SU-DHL-6 (cell line): ENCODE data around the gene RGS19.

Source experiments
- H2AFZ ChIP-seq: fragments of 200-600 bp; sonication (generic); 2 replicates; pipeline ENCODE4 v1.6.1; 2014; ENCODE audit warnings: low read depth, mild to moderate bottlenecking, moderate library complexity, mixed read lengths, antibody characterized with exemption, low read length; ENCODE audit not compliant: severe bottlenecking
- H3F3A ChIP-seq: fragments of 200-600 bp; shearing (Covaris generic); 2 replicates; pipeline ENCODE4 v1.6.0; 2016; ENCODE audit warnings: antibody characterized with exemption, mild to moderate bottlenecking; ENCODE audit not compliant: insufficient read depth
- H3K27ac ChIP-seq: fragments of 200-600 bp; sonication (generic); 2 replicates; pipeline ENCODE4 v1.5.1; 2016; ENCODE audit warnings: low read depth, mild to moderate bottlenecking, low read length, moderate library complexity, mixed read lengths
- H3K27me3 ChIP-seq: fragments of 200-600 bp; sonication (generic), shearing (Covaris generic); 2 replicates; pipeline ENCODE4 v1.6.0; 2014; ENCODE audit warnings: mild to moderate bottlenecking, low read length
- H3K36me3 ChIP-seq: fragments of 200-600 bp; sonication (generic); 2 replicates; pipeline ENCODE4 v1.6.1; 2014; ENCODE audit warnings: mild to moderate bottlenecking, low read length, mixed read lengths
- H3K4me2 ChIP-seq: fragments of 300-600, 200-600 bp; shearing (Covaris generic), sonication (generic); 2 replicates; pipeline ENCODE4 v1.6.0; 2014; ENCODE audit warnings: low read length, low read depth, mild to moderate bottlenecking; ENCODE audit not compliant: poor library complexity, severe bottlenecking
- H3K4me3 ChIP-seq: fragments of 200-600 bp; sonication (generic); 2 replicates; pipeline ENCODE4 v1.5.1; 2014; ENCODE audit warnings: antibody characterized with exemption, low read length, mild to moderate bottlenecking, mixed read lengths; ENCODE audit not compliant: insufficient read depth, poor library complexity, severe bottlenecking
- H3K79me2 ChIP-seq: fragments of 200-600 bp; sonication (generic); 2 replicates; pipeline ENCODE4 v1.6.1; 2014; ENCODE audit warnings: mild to moderate bottlenecking, low read length, moderate library complexity; ENCODE audit not compliant: insufficient read depth
- H3K9ac ChIP-seq: fragments of 200-600 bp; sonication (generic); 2 replicates; pipeline ENCODE4 v1.7.0; 2014; ENCODE audit warnings: mild to moderate bottlenecking, low read length
- H3K9me2 ChIP-seq: fragments of 200-600 bp; sonication (generic); replicated peaks from 2 replicates; pipeline ENCODE4 v1.6.1; 2014; ENCODE audit warnings: low read length; ENCODE audit not compliant: insufficient read depth
- H3K9me3 ChIP-seq: fragments of 200-600 bp; sonication (generic); 2 replicates; pipeline ENCODE4 v1.6.1; 2014; ENCODE audit warnings: low read length, mixed read lengths; ENCODE audit not compliant: insufficient read depth
- H4K20me1 ChIP-seq: fragments of 200-600 bp; sonication (generic); 2 replicates; pipeline ENCODE4 v1.6.1; 2014; ENCODE audit warnings: low read depth, mild to moderate bottlenecking, antibody characterized with exemption, low read length, moderate library complexity, mixed read lengths
- EZH2phosphoT487 ChIP-seq: fragments of 200-600 bp; sonication (generic), shearing (Covaris generic); conservative IDR thresholded peaks from 2 replicates; pipeline ENCODE4 v1.6.1; 2018; ENCODE audit warnings: mild to moderate bottlenecking, antibody characterized with exemption, low read length, moderate library complexity, mixed read lengths
- TF ChIP-seq, protein P1 (sequence below): fragments of 200-600 bp; sonication (generic); IDR thresholded peaks from one replicate; pipeline ENCODE4 v1.5.1; 2017; ENCODE audit warnings: antibody characterized with exemption, mild to moderate bottlenecking, low read length, moderate library complexity; ENCODE audit not compliant: insufficient read depth, poor library complexity, severe bottlenecking

The RGS19 gene

DNA sequence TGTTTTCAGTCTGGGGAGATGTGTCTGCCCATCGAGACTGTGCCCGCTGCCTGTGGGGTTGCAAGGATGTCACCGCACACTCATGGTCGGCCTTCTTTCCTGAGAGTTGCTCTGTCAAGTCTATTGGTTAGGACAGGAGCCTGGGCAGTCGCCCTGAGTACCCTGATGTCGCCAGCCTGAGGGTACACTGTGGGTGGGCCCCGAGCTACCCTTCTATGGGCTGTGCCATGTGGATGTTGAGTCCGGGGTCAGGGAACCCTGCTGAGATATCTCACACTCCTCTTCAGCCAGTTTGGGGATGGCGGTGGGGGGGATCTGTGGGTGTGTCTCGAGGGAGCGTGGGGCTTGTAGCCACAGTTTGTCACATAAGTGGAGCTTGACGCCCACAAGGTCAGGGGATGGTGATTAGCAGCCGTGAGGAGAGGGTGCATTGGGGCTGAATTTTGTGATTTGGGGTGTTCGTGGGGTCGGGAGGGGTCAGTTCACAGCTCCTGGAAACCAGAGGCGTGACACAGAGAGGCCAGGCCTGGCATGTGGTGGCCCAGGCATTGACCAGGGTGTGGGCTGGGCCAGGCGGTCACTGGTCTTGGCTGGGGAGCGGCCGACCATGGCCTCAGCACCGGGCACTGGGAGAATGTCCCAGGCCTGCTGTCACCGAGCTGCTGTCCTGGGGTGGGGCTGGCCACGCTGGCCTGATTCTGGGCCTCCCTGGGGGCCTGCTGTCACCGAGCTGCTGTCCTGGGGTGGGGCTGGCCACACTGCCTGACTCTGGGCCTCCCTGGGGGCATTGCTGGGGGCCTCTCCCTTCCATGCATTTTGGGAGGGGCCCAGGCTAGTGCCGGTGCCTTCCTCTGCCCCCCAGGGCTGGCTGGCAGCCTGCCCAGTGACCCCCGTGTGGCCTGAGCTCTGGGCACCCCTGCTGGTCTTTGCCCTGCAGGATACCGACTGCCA lies 29.7 kb upstream of the RGS19 start:
- H3K9me2 ChIP-seq, result no peaks in the 10 kb centered on the region
- H3K27ac ChIP-seq, result no peak overlapping the region
- H3K9ac ChIP-seq, result no peak overlapping the region
- H3F3A ChIP-seq, result no peaks in the 10 kb centered on the region
- no peaks in the 10 kb centered on the region for H3K9me3 ChIP-seq
- no peaks in the 10 kb centered on the region for H3K79me2 ChIP-seq
- no peaks in the 10 kb centered on the region for H3K27me3 ChIP-seq
- no peaks in the 10 kb centered on the region for H4K20me1 ChIP-seq
- H3K36me3 ChIP-seq, result no peaks in the 10 kb centered on the region
- H3K4me3 ChIP-seq, result no peak overlapping the region
- TF ChIP-seq EZH2phosphoT487, result no peak
- TF ChIP-seq, protein P1, sequence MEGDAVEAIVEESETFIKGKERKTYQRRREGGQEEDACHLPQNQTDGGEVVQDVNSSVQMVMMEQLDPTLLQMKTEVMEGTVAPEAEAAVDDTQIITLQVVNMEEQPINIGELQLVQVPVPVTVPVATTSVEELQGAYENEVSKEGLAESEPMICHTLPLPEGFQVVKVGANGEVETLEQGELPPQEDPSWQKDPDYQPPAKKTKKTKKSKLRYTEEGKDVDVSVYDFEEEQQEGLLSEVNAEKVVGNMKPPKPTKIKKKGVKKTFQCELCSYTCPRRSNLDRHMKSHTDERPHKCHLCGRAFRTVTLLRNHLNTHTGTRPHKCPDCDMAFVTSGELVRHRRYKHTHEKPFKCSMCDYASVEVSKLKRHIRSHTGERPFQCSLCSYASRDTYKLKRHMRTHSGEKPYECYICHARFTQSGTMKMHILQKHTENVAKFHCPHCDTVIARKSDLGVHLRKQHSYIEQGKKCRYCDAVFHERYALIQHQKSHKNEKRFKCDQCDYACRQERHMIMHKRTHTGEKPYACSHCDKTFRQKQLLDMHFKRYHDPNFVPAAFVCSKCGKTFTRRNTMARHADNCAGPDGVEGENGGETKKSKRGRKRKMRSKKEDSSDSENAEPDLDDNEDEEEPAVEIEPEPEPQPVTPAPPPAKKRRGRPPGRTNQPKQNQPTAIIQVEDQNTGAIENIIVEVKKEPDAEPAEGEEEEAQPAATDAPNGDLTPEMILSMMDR, result no peak
- no peak overlapping the region for H3K4me2 ChIP-seq
- H2AFZ ChIP-seq, result no peak overlapping the region

DNA sequence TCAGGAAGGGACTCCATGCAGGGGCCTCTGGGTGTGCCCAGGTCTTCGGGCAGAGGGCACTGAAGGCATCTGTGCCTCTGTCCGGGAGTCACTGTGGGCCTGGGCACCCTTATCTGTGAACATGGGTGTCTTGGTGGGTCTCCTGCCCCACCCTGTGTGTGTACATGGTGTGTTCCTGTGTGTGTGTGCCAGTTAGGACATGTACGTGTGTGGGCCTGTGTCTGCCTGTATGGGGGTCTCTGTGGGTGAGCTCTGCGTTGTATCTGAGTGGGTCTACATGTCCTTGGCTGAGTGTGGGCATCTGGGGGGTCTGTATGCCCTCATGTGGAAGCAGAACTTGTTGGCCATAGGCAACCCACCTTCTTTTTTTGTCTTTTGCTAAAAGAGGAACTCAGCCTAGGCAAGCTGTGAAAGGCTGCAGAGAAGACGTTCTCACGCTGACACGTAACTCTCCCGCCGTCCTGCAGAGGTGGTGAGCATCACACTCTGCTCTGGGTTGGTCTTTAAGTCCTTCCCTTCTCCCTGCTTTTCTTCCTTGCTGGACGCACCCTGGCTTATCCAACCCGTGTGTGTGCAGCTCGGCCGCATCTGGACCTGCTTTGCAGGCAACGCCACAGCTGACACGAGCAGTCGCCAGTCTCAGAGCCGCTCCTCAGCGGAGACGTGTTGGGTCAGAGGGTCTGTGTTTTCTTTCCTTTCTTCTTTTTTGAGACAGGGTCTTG lies 28.6 kb upstream of the RGS19 start:
- H2AFZ ChIP-seq, result no peak overlapping the region
- no peaks in the 10 kb centered on the region for H3K9me3 ChIP-seq
- H4K20me1 ChIP-seq, result no peaks in the 10 kb centered on the region
- no peak overlapping the region for H3K9ac ChIP-seq
- H3K4me2 ChIP-seq, result no peak overlapping the region
- TF ChIP-seq, protein P1, result no peak
- TF ChIP-seq EZH2phosphoT487, result no peak
- no peaks in the 10 kb centered on the region for H3K79me2 ChIP-seq
- no peak overlapping the region for H3K27ac ChIP-seq
- no peak overlapping the region for H3K4me3 ChIP-seq
- no peaks in the 10 kb centered on the region for H3F3A ChIP-seq
- no peaks in the 10 kb centered on the region for H3K27me3 ChIP-seq
- no peaks in the 10 kb centered on the region for H3K36me3 ChIP-seq
- no peaks in the 10 kb centered on the region for H3K9me2 ChIP-seq

DNA sequence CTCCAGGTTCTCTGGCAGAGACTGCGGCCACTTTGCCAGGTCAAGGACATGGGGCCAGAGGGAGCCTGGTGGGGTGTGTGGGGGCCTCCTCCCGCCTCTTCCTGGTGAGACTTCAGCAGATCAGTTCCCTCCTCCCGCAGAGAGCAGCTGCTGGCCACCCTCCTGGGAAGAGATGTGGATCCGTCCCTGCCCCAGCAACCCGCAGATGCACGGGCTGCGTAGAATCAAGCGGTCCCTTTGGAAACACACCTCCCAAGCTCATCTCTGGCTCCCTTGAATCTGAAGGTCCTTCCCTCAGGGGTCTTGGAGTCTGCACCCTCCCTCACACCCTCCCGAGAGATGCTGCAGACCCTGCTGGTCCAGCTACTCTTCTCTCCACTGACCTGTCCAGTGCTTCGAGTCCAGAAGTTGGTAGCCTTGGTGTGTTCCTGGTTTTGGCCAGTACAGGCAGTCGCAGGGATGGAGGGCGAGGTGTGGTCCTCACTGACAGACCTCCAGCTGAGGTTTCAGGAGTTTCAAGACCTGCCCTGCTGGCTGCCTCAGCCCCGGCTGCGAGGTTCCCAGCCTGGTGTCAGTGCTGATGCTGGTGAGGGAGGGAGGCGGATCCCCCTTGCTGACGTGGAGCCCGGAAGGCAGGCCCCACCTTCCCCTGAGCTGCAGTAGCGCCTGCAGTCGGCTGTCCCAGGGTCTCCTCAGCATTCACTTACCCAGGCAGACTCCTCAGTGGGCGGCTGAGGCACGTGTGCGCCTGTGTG lies 27.8 kb upstream of the RGS19 start, which contains the start of gene NPBWR2:
TSS of gene NPBWR2 (minus strand) at position 585 of the 755 bp plus-strand sequence. CDS start 734 bp downstream, outside the sequence.
- Histone ChIP-seq H3K9me2 (no peaks in the 10 kb centered on the region), H4K20me1 (no peaks in the 10 kb centered on the region), H3K27me3 (no peaks in the 10 kb centered on the region), H2AFZ (no peak within 1 kb of the TSS), H3K4me3 (no peak within 1 kb of the TSS), H3K79me2 (no peaks in the 10 kb centered on the region), H3K9me3 (no peaks in the 10 kb centered on the region), H3K4me2 (no peak within 1 kb of the TSS), H3K36me3 (no peaks in the 10 kb centered on the region), H3F3A (no peaks in the 10 kb centered on the region), H3K27ac (no peak within 1 kb of the TSS), H3K9ac (no peak within 1 kb of the TSS)
- no peak for TF ChIP-seq EZH2phosphoT487
- TF ChIP-seq, protein P1, result no peak
